Subcutaneous adipose tissue (tissue), 4 donors: ENCODE data around the gene SHISA7. TPM values are rescaled to one million over a fixed set of nuclear protein-coding genes. Genes with fewer than 3 reads are reported as not detected.

Source experiments
- total RNA-seq, 4 donors: library from RNA; depleted of rRNA; stranded (reverse); fragments of >200 nt; gene quantifications; one replicate each; pipeline ENCODE4 v1.1.0, GENCODE V29; 2016
- TF ChIP-seq, protein P1 (sequence below): fragments of 450-650 bp; IDR thresholded peaks from one replicate; pipeline ENCODE4 v1.5.1; 2016; ENCODE audit warnings: low read depth, mild to moderate bottlenecking, control low read depth, antibody characterized with exemption, moderate library complexity

SHISA7 gene
- total RNA-seq, 4 donors from 2014 or later, result 0.16 TPM; not detected in 3

DNA sequence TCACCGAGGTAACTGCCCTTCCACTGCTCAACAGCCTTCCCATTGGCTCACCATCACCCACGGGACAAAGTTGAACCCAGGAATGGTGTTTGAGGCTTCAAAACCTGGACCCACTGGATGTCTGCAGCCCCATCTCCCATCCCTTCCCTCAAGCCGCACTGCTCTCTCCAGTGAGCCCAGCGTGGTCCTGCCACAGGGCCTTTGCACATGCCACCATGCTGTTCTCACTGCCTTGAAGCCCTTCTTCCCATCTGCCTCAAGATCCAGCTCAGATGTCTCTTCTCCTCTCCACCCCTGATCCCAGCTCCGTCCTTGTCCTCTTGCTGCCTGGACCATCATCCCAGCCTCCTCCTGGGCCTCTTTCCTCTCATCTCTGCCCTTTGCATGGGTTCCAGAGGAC is 4.0 kb downstream of the SHISA7 start:
- TF ChIP-seq, protein P1, sequence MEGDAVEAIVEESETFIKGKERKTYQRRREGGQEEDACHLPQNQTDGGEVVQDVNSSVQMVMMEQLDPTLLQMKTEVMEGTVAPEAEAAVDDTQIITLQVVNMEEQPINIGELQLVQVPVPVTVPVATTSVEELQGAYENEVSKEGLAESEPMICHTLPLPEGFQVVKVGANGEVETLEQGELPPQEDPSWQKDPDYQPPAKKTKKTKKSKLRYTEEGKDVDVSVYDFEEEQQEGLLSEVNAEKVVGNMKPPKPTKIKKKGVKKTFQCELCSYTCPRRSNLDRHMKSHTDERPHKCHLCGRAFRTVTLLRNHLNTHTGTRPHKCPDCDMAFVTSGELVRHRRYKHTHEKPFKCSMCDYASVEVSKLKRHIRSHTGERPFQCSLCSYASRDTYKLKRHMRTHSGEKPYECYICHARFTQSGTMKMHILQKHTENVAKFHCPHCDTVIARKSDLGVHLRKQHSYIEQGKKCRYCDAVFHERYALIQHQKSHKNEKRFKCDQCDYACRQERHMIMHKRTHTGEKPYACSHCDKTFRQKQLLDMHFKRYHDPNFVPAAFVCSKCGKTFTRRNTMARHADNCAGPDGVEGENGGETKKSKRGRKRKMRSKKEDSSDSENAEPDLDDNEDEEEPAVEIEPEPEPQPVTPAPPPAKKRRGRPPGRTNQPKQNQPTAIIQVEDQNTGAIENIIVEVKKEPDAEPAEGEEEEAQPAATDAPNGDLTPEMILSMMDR, result no peak

DNA sequence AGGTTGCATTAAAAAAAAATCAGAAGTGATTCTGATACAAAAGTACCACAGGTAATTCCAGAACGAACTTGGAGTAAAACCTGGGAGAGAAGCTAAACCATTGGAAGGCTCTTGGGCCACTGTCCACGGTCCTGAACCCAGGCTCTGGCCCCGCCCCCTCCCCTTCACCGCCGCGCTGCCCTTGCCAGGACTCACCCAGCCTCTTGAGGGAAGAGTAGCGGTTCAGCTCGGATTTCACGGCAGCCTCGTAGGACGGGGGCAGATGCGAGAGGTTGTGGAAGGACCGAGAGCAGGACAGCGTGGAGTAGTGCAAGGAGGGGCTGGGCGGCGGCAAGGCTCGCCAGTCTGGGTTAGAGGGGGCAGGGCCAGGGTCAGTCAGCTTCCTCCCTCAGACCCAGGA is 5.7 kb downstream of the SHISA7 start:
- TF ChIP-seq, protein P1, result no peak

DNA sequence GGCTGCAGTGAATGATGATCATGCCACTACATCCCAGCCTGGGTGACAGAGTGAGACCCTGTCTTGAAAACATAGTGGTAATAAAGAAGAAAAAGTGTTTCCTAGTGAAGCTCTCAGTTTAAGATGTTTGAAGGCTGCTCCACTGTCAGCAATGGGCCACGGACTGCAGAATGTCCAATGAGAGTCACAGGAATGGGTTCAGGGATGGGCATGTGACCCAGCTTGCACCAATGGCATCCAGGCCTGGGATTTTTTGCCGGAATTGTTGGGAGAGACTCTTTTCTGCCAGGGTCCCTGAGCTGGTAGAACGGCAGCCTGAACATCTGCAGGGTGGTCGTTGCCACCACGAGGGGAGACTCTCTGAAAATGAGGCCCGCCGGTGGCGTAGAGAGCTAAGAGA is 6.3 kb downstream of the SHISA7 start:
- TF ChIP-seq, protein P1, result no peak

DNA sequence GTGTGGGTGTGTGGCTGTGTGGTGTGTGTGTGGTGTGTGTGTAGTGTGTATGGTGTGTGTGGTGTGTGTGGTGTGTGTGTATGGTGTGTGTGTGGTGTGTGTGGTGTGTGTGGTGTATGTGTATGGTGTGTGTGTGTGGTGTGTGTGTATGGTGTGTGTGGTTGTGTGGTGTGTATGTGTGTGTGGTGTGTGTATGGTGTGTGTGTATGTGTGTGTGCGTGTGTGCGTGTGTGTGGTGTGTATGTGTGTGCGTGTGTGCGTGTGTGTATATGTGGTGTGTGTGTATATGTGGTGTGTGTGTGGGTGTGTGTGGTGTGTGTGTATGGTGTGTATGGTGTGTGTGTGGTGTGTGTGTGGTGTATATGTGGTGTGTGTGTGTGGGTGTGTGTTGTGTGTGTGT is 8.1 kb downstream of the SHISA7 start:
- TF ChIP-seq, protein P1, result no peak

DNA sequence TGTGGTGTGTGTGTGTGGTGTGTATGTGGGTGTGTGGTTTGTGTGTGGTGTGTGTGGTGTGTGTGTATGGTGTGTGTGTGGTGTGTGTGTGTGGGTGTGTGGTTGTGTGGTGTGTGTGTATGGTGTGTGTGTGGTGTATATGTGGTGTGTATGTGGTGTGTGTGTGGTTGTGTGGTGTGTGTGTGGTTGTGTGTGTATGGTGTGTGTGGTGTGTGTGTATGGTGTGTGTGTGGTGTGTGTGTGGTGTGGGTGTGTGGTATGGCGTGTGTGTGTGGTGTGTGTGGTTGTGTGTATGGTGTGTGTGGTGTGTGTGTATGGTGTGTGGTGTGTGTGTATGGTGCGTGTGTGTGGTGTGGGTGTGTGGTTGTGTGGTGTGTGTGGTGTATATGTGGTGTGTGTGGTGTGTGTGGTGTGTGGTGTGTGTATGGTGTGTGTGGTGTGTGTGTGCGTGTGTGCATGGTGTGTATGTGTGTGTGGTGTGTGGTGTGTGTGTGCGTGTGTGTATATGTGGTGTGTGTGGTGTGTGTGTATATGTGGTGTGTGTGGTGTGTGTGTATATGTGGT is 8.7 kb downstream of the SHISA7 start:
- TF ChIP-seq, protein P1, result no peak

DNA sequence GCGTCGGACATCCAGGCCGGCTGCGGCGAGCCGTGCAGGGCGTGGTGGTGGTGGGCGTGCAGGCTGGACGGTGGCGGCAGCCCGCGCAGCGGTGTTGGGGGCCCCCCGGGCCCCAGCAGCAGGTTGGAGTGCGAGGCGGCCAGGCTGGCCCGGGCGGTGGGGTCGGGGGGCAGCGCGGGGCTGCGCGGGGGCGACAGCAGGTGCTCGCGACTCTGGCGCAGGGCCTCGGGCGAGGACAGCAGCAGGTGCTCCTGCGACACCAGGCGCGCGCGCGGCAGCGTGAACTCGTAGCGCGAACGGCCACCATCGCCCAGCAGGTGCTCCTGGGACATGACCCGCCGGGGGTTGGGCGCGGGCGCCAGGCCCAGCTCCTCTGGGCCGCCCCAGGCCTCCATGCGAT is 9.8 kb downstream of the SHISA7 start:
- TF ChIP-seq, protein P1, result no peak

DNA sequence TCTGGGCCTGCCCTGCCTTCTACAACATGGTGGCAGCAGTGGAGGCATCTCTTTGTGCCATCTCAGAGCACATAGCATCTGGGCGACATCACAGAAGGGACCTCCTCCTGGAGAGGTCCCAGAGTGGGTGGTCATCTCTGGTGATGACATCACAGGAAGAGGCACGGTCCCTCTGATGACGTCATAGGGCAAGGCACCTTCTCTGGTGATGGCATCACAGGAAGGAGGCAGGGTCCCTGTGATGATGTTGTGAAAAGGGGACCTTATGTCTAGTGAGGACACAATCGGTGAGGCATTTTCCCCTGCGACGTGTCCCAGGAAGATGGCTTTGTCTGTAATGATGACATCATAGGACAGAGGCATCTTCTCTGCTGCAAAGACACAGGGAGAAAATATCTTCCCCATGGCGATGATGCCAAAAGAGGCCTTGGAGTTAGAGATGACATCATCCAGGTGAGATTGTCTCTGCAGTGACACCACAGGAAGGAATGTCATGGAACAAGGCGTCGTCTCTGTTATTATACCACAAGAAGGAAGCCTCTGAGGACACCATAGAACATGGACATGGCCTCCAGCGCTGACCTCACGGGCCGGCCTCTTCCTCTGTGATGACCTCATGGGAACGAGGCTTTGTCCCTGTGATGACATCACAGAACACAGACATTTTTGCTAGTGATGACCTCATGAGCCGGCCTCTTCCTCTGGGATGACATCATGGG is 10.7 kb downstream of the SHISA7 start:
- TF ChIP-seq, protein P1, result no peak
